Gastroesophageal sphincter (tissue), 3 donors: ENCODE data around the gene HGFAC.

Experiments used
- EP300 ChIP-seq: sonication (generic); formaldehyde crosslinking; IDR thresholded peaks from one replicate; pipeline ENCODE4 v1.6.1; 2017; ENCODE audit warnings: antibody characterized with exemption, mild to moderate bottlenecking
- POLR2A ChIP-seq, 2 donors: fragments of 450-650 bp; IDR thresholded peaks; one replicate each; pipeline ENCODE4 v1.6.1; 2017; ENCODE audit warnings: antibody characterized with exemption in 2 of 2, mild to moderate bottlenecking in 2 of 2, moderate library complexity in 1 of 2
- TF ChIP-seq, protein P1 (sequence below), 4 experiments: fragments of 200-600 bp in 2 of 4; fragments of 450-650 bp in 2 of 4; sonication (generic) in 1 of 4; IDR thresholded peaks; one replicate each; pipeline ENCODE4 v1.5.1; 2017 to 2019; ENCODE audit warnings: antibody characterized with exemption in 4 of 4, mild to moderate bottlenecking in 2 of 4, moderate library complexity in 2 of 4

DNA sequence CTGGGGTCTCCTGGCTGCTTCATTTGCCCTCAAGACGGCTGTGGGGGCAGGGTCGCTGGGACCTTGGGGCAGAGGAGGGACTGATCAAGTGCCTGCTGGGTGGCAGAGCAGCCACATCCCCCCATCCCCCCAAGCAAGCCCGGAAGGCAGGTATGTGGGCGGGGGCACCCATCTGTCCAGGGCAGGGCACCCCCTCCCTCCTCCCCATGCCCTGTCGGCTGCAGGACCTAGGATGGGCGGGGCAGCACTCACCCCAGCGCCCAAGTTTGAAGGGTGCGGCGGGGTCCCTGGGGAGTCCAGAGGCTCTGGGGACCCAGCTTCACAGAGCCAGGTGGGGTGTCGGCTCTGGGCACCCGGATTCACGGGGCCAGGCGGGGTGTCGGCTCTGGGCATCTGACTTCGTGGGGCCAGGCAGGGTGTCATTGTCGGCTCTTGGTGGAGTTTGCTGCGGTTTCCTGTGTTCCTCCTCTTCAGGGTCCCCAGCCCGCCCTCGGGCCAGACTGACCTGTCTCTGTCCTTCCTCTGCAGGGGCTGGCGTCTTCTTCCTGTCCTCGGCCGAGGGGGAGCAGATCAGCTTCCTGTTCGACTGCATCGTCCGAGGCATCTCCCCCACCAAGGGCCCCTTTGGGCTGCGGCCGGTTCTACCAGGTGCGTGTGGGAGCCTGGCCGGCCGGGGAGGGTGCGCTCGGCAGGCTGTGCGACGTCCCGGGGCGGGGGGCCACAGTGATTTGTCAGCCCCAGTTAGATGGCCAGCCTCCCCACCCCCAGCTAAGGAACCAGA, 43.4 kb downstream of the HGFAC start:
- TF ChIP-seq, protein P1, sequence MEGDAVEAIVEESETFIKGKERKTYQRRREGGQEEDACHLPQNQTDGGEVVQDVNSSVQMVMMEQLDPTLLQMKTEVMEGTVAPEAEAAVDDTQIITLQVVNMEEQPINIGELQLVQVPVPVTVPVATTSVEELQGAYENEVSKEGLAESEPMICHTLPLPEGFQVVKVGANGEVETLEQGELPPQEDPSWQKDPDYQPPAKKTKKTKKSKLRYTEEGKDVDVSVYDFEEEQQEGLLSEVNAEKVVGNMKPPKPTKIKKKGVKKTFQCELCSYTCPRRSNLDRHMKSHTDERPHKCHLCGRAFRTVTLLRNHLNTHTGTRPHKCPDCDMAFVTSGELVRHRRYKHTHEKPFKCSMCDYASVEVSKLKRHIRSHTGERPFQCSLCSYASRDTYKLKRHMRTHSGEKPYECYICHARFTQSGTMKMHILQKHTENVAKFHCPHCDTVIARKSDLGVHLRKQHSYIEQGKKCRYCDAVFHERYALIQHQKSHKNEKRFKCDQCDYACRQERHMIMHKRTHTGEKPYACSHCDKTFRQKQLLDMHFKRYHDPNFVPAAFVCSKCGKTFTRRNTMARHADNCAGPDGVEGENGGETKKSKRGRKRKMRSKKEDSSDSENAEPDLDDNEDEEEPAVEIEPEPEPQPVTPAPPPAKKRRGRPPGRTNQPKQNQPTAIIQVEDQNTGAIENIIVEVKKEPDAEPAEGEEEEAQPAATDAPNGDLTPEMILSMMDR (IDR thresholded peaks at IDR 0.05): no peak
- TF ChIP-seq POLR2A (IDR thresholded peaks at IDR 0.05) (no peak), EP300 (no peak)
